GM12874 (cell line): ENCODE results near the gene DDX28.

Source experiments
- TF ChIP-seq, protein P1 (sequence below): IDR thresholded peaks from 2 replicates; pipeline ENCODE4 v1.5.1; 2011; ENCODE audit warnings: low read depth, mild to moderate bottlenecking, control low read depth, low read length, moderate library complexity; ENCODE audit not compliant: insufficient read depth

Gene DDX28

DNA sequence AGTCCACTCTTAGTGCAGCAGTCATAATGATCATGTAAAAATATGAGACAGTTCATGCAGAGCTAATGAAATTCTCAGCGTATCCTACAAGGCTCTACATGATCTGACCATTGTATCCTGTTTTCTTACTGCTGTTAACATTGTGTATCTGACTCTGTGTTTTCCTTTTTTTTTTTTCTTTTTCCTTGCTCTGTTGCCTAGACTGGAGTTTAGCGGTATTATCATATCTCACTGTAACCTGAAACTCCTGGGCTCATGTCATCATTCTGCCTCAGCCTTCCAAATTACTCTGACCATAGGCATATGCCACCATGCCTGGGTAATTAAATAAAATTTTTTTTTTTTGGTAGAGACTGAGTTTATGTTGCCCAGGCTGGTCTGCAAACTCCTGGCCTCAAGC is 12.2 kb upstream of the DDX28 start:
- TF ChIP-seq, protein P1, sequence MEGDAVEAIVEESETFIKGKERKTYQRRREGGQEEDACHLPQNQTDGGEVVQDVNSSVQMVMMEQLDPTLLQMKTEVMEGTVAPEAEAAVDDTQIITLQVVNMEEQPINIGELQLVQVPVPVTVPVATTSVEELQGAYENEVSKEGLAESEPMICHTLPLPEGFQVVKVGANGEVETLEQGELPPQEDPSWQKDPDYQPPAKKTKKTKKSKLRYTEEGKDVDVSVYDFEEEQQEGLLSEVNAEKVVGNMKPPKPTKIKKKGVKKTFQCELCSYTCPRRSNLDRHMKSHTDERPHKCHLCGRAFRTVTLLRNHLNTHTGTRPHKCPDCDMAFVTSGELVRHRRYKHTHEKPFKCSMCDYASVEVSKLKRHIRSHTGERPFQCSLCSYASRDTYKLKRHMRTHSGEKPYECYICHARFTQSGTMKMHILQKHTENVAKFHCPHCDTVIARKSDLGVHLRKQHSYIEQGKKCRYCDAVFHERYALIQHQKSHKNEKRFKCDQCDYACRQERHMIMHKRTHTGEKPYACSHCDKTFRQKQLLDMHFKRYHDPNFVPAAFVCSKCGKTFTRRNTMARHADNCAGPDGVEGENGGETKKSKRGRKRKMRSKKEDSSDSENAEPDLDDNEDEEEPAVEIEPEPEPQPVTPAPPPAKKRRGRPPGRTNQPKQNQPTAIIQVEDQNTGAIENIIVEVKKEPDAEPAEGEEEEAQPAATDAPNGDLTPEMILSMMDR = no peak

DNA sequence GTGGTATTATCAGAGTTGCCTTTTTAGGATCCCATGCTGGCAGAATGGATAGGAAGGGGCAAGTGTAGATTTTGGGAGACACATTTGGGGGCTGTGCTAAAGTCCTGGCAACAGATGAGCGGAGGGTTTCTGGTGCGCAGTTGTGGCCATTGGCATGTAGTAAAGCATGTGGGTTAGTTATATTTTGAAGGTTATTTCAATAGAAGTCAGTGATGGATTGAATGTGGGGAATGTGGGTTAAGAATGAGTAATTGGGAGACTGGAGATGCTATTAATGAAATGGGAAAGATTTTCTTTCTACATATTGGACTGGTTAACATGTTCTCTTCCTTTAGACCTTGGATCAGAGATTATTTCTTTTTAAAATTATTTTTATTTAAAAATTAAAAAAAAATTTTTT is 10.1 kb upstream of the DDX28 start:
- TF ChIP-seq, protein P1 = no peak

DNA sequence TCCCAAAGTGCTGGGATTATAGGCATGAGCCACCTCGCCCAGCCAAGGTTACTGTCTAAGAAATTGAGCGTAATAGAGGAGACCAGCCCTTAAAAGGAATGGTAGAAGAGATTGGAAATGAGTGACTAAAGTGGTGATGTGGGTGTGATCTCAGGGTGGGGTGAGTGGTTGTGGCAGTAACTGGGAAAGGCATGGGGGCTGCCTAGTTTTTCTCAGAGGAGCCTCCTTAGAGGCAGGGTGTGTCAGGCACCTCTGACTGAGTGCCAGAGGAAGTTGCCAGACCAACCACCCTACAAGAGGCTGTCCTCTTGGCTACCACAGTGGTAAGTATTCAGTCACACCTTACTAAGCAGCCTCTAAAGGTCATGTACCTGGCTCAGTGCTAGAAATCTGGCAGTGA is 8.9 kb upstream of the DDX28 start:
- TF ChIP-seq, protein P1 = no peak

DNA sequence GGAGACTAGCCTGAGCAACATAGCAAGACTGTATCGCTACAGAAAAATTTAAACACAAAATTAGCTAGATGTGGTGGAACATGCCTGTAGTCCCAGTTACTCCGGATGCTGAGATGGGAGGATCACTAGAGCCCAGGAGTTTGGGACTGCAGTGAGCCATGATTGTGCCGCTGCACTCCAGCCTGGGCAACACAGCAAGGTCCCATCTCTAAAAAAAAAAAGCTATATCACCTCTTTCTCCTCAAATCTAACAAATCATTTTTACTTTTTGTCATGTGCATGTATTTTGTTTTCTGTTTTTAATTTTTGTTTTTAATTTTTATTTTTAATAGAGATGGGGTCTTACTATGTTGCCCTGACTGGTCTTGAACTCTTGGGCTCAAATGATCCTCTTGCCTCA is 6.0 kb upstream of the DDX28 start:
- TF ChIP-seq, protein P1 = no peak

DNA sequence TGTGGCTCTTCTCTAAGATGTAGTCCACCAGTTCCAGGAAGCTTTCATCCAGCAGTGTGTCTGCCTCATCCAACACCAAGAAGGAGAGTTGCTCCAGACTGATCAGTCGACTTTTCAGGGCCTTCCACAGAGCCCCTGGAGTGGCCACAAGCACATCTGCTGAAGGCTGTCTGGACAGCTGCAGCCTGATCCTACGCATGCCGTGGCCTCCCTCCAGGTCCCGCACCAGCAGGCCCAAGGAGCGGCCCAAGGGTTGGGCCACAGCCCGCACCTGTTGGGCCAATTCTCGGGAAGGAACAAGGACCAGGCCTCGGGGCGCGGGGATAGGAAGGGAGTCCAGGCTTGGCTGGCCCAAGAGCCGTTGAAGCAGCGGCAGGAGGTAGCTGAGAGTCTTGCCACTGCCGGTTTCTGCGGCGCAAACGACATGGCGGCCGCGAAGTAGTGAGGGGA is 729 bp downstream of the DDX28 start:
- TF ChIP-seq, protein P1 = no peak

DNA sequence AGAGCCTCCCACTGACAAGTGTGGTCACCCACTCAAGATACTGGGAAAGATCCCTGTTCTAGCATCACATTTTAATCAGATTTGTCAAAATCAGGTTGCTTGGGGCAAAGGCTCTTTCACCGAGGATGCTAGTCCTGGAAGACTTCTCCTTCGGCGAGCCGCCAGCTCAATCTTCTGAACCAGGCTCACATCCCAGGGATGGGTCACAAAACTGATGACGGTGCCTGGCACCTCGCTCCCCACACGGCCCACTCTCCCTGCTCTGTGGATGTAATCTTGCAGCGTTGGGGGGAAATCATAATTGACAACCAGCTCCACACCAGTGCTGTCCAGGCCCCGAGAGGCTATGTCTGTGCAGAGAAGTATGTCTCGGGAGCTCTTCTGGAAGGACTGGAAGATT is 1.5 kb downstream of the DDX28 start:
- TF ChIP-seq, protein P1 = no peak

DNA sequence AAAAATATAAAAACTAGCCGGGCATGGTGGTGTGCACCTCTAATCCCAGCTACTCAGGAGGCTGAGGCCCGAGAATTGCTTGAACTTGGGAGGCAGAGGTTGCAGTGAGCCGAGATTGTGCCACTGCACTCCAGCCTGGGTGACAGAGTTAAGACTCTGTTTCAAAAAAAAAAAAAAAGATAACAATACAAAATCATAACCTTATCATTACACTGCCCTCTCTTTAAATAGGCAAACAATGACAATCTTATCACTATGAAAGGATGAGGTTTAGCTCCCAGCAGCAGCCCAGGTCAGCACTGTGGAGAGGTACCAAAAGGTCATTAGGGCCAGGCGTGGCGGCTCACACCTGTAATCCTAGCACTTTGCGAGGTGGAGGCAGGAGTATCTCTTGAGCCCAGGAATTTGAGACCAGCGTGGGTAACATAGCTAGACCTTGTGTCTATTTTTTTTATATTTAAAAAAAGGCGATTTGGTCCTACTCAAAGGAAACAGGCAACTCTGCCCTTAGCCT is 3.8 kb downstream of the DDX28 start:
- TF ChIP-seq, protein P1 = no peak

DNA sequence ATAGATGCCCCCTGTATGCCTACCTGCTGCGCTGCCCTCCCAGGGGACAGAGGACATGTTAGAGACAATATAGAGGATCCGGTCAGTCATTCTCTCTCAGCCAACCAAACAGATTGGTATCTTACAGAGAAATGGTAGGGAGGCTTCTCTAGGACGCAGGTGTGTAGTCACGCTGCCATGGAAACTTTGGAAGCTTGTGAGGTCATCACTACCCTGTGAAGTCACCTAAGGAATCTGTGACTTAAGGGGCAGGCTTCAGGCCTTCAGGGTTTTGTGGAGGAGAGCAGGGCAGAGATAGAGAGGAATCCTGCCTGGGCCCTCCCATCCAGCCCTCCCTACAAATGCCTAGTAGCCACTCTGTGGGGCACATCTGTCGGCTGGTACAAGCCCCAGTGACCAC is 7.4 kb downstream of the DDX28 start, which contains the start of gene DPEP2NB:
TSS of gene DPEP2NB (minus strand) at position 231 of the 400 bp plus-strand sequence. CDS start at position 90, 141 bp downstream.
- TF ChIP-seq, protein P1 = no peak
